Measurements from ENCODE around the gene SMIM9. TPM values are rescaled to one million over a fixed set of nuclear protein-coding genes. Genes with fewer than 3 reads are reported as not detected.

Gene SMIM9
- total RNA-seq, 1 donor from 2014 or later, result not detected

DNA sequence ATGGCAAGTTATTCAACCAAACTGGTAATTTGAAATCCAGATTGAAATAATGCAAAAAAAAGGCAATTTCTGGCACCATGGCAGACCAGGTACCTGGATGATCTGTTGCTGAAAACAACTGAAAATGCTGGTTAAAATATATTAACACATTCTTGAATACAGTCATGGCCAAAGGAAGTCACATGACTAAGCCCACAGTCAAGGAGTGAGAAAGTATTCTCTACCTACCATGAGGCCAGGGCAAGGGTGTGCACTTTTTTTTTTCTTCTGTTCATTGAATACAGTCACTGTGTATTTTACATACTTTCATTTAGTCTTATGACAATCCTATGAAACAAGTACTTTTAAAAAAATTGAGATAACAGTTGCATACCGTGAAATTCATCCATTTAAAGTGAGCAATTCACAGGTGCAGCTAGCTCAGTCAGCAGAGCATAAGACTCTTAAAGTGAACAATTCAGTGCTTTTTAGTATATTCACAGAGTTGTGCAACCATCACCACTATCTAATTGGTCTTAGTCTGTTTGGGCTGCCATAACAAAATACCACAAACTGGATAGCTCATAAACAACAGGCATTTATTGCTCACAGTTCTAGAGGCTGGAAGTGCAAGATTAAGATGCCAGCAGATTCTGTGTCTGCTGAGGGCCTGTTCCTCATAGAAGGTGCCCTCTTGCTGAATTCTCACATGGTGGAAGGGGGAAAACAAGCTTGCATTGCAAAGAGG is 24.4 kb downstream of the SMIM9 start:
- Histone ChIP-seq H3K4me1 (no peaks in the 10 kb centered on the region), H3K36me3 (no peaks in the 10 kb centered on the region), H3K27ac (no peak overlapping the region), H3K9me3 (no peaks in the 10 kb centered on the region), H3K4me3 (no peak overlapping the region), H3K27me3 (no peaks in the 10 kb centered on the region)
- intact Hi-C loops (cut with DNase I), result no loop called here
- DNase-seq (ENCODE audit: low spot score in 2 of 2), result no peak
- TF ChIP-seq, protein P1, sequence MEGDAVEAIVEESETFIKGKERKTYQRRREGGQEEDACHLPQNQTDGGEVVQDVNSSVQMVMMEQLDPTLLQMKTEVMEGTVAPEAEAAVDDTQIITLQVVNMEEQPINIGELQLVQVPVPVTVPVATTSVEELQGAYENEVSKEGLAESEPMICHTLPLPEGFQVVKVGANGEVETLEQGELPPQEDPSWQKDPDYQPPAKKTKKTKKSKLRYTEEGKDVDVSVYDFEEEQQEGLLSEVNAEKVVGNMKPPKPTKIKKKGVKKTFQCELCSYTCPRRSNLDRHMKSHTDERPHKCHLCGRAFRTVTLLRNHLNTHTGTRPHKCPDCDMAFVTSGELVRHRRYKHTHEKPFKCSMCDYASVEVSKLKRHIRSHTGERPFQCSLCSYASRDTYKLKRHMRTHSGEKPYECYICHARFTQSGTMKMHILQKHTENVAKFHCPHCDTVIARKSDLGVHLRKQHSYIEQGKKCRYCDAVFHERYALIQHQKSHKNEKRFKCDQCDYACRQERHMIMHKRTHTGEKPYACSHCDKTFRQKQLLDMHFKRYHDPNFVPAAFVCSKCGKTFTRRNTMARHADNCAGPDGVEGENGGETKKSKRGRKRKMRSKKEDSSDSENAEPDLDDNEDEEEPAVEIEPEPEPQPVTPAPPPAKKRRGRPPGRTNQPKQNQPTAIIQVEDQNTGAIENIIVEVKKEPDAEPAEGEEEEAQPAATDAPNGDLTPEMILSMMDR (IDR thresholded peaks at IDR 0.05), result no peak

DNA sequence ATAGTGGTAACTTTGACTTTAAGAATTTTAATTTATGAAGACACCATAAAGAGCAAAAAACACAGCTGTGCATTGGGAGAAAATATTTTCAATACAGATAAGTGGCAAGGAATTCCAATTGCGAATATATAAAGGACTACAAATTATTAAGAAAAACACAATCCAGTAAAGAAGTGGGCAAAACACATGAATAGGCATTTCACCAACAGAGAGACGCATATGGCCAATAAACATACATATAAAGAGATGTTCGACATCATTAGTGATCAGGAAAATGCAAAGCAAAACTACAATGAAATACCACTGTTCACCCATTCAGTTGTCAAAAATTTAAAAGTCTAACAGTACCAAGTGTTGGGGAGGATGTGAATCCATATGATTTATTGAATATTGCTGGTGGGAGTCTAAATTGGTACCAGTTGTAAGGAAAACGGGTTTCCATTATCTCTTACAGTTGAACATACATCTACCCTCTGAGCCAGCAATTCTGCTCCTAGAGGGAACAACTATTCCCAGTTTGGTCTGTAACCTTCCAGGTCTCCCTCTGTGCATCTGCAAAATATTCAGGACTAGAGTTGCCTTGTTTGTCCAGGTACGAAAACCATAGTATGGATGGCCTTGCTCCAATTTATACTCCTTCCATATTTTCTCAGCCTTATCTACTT is 27.5 kb downstream of the SMIM9 start:
- H3K4me1 ChIP-seq, result no peaks in the 10 kb centered on the region

DNA sequence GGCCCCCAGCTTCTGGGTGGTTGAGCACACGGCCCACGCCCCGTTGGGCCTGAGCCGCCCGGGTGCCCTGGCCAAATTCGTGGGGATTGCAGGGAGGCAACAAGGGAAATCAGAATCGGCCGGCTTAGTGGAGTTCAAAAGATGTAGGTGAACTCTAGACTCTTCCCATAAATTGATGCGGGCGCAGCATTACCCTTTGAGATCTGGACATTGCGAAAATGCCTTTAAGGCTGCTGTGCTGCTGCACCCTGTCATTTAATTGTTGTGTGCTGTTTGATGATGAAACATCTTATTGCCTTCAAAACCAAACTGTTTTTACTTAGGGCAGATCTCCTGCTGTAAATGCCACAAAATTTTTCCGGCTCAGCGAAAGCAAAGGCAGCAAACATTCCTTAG is 28.8 kb downstream of the SMIM9 start:
- intact Hi-C loops (cut with DNase I), result loop anchor here (1.0 kb wide), 1 partner anchor 42 kb away; no protein-coding TSS in a partner anchor
- TF ChIP-seq, protein P1 (IDR thresholded peaks at IDR 0.05), result no peak
- H3K27ac ChIP-seq, result peak overlapping the region; percentile 59 to 65
- H3K9me3 ChIP-seq, result no peaks in the 10 kb centered on the region
- no peaks in the 10 kb centered on the region for H3K27me3 ChIP-seq
- no peak for DNase-seq (ENCODE audit: low spot score in 2 of 2)
- H3K36me3 ChIP-seq, result no peaks in the 10 kb centered on the region
- no peaks in the 10 kb centered on the region for H3K4me1 ChIP-seq
- peak overlapping the region; percentile 64 to 72 for H3K4me3 ChIP-seq

More for the DNA sequence above, 27.5 kb downstream of the SMIM9 start:
- no peaks in the 10 kb centered on the region for H3K36me3 ChIP-seq
- H3K4me3 ChIP-seq, result no peak overlapping the region
- intact Hi-C loops (cut with DNase I), result no loop called here
- DNase-seq (ENCODE audit: low spot score in 2 of 2), result no peak
- H3K27me3 ChIP-seq, result no peaks in the 10 kb centered on the region
- TF ChIP-seq, protein P1 (IDR thresholded peaks at IDR 0.05), result no peak
- no peaks in the 10 kb centered on the region for H3K9me3 ChIP-seq
- H3K27ac ChIP-seq, result no peak overlapping the region

DNA sequence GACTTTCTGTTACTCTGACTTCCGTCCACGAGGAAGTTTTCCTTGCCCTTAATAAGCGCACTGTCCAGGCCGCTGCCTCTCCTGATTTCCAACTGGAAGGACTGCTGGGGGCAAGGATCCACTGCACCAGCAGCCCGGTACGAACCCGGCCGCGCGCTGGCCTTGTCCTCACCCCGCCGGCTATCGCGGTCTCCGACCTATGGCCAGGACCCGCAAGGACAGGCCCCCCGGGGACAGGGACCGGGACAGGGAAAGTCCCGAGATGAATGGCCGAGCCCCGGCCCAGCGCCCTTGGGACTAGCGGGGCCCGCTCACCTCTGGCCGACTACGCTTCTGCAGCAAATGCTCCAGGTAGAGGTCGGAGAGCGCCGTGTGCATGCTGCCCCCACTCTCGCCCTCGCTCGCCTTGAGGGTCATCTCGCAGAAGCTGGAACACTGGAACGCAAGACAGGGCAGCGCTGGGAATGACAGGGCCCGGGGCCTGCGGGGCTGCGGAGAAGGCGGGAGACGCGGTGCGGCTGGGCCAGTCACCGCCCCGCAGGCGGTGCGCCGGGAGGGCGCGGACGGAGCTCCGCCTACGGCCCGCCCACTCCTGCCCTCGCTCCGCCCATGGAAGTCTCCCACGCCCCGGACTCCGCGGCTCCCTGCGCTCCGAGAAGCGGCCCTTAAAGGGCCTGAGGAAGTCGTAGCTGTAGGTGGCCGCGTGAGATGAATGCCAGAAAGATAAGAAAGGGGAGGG is 29.3 kb downstream of the SMIM9 start, which contains the start of gene MPP1:
MPP1 (minus strand) TSS at position 529 of the 739 bp plus-strand sequence; CDS start at position 417, 112 bp downstream.
- TF ChIP-seq, protein P1 (IDR thresholded peaks at IDR 0.05), result no peak
- H3K4me3 ChIP-seq, result peak within 1 kb of the TSS; percentile 64 to 72
- H3K36me3 ChIP-seq, result no peaks in the 10 kb centered on the region
- H3K4me1 ChIP-seq, result no peaks in the 10 kb centered on the region
- intact Hi-C loops (cut with DNase I), result loop anchor here (1.0 kb wide), 1 partner anchor 42 kb away; no protein-coding TSS in a partner anchor
- peak in 1 of 2 donors; percentile 81 for DNase-seq (ENCODE audit: low spot score in 2 of 2)
- no peaks in the 10 kb centered on the region for H3K9me3 ChIP-seq
- peak within 1 kb of the TSS; percentile 59 to 65 for H3K27ac ChIP-seq
- H3K27me3 ChIP-seq, result no peaks in the 10 kb centered on the region

DNA sequence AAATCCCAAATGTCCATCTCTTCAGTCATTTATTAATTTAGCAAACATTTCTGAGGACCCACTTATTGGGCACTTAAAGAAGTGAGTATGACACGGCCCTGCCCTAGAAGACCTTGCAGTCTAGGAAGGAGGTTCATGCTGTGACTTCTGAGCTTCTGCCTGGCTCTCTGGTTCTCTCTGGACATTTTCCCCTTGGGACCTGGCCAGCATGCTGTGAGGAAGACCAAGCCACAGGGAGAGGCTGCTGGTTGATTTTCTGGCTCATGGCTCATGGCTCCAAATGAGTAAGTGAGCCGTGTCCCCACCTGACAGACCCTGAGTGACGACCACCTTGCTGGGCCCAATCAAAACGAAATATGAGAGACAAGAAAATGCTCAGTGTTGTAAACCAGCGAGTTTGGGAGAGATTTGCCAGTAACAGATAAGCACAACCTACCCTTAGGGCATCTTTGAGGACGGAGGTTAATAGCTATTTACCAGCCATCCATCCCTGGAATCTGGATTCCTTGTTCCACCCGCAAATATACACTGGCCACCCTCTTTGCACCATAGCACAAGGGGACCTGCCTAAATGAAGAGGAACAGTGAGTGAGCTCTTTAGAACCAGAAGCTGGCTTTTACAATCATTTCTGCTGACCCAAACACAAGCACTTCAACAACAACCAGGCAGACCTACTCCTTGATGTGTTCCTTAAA is 30.1 kb downstream of the SMIM9 start:
- TF ChIP-seq, protein P1 (IDR thresholded peaks at IDR 0.05), result no peak
- no peak for DNase-seq (ENCODE audit: low spot score in 2 of 2)
- intact Hi-C loops (cut with DNase I), result no loop called here

More for the DNA sequence above, 30.1 kb downstream of the SMIM9 start:
- Histone ChIP-seq H3K27me3 (no peaks in the 10 kb centered on the region), H3K27ac (peak overlapping the region; percentile 49 to 65), H3K4me1 (no peaks in the 10 kb centered on the region), H3K36me3 (no peaks in the 10 kb centered on the region), H3K4me3 (peak overlapping the region; percentile 64 to 72), H3K9me3 (no peaks in the 10 kb centered on the region)
